Uterus (tissue), 2 donors: ENCODE results near the gene TOB1.

Source experiments
- POLR2A ChIP-seq, 2 donors: fragments of 450-650 bp; IDR thresholded peaks; one replicate each; pipeline ENCODE4 v1.6.1; 2016; ENCODE audit warnings: antibody characterized with exemption in 2 of 2, mild to moderate bottlenecking in 1 of 2, moderate library complexity in 1 of 2
- TF ChIP-seq, protein P1 (sequence below), 4 experiments: fragments of 200-600 bp in 2 of 4; fragments of 450-650 bp in 2 of 4; sonication (generic) in 2 of 4; IDR thresholded peaks; one replicate each; pipeline ENCODE4 v1.5.1; 2016 to 2019; ENCODE audit warnings: antibody characterized with exemption in 4 of 4, mild to moderate bottlenecking in 2 of 4, moderate library complexity in 1 of 4

DNA sequence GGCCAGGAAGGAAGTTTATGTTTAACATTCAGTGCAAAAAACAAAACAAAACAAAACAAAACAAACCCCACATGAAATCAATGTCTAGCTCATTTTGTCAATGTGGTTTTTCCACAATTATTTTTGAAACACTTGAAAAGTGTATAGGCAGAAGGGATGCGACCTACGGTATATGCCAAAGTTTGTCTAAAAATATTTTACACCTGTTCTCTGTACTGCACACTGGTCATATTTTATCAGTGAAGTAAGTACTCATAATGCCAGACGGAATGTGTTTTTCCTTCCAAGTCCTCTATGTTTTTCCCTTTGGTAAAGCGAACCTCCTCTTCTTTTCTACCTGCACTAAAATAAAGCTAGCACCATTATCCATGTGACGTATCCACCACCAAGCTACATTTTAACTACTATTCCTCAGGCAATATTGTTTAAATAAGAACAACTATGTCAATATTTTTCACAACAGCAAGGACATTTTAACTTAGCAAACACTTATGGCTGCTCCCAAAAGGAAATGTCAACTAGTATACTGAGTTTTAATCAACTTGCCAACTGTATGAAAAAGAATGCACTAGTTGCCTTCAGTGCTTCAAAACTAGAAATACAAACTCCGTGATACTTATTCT, 10.3 kb downstream of the TOB1 start:
- TF ChIP-seq, protein P1, sequence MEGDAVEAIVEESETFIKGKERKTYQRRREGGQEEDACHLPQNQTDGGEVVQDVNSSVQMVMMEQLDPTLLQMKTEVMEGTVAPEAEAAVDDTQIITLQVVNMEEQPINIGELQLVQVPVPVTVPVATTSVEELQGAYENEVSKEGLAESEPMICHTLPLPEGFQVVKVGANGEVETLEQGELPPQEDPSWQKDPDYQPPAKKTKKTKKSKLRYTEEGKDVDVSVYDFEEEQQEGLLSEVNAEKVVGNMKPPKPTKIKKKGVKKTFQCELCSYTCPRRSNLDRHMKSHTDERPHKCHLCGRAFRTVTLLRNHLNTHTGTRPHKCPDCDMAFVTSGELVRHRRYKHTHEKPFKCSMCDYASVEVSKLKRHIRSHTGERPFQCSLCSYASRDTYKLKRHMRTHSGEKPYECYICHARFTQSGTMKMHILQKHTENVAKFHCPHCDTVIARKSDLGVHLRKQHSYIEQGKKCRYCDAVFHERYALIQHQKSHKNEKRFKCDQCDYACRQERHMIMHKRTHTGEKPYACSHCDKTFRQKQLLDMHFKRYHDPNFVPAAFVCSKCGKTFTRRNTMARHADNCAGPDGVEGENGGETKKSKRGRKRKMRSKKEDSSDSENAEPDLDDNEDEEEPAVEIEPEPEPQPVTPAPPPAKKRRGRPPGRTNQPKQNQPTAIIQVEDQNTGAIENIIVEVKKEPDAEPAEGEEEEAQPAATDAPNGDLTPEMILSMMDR (IDR thresholded peaks at IDR 0.05) = no peak
- no peak for TF ChIP-seq POLR2A (IDR thresholded peaks at IDR 0.05)
